HCT116 (cell line): Measurements from ENCODE around the gene JAM3. TPM values are rescaled to one million over a fixed set of nuclear protein-coding genes. Genes with fewer than 3 reads are reported as not detected.

Source experiments
- ATAC-seq: fragments of 200-7000 bp; cut with Tn5 transposase; 2 replicates; pipeline ENCODE4 v1.9.1; 2020; ENCODE audit warnings: mild to moderate bottlenecking, moderate library complexity
- BruUV-seq: library from RNA; stranded (reverse); fragments of 400-500 nt; replicated peaks from 2 replicates; lab custom pipeline; 2021; lab: Mats Ljungman, UMichigan
- CTCF ChIA-PET: fragments of 300-600 bp; sonication (Branson Sonifier 250); formaldehyde crosslinking; loops from one replicate; lab custom pipeline; 2021; ENCODE audit warnings: antibody characterized with exemption; lab: Charles Lee
- POLR2A ChIA-PET: fragments of 300-600, 350-600 bp; sonication (Branson Sonifier 250); formaldehyde crosslinking; loops from one replicate; lab custom pipeline; 2021; ENCODE audit warnings: antibody characterized with exemption; lab: Charles Lee
- RAD21 ChIA-PET, 2 experiments: fragments of 300-600 bp; sonication (Branson Sonifier 250); formaldehyde crosslinking; loops; one replicate each; lab custom pipeline; 2023; ENCODE audit warnings: low total read pairs in 2 of 2; ENCODE audit not compliant: uncharacterized antibody in 2 of 2, unreplicated experiment in 2 of 2, low non-redundant PET in 1 of 2; lab: Charles Lee
- DNase-seq: peaks from one replicate; pipeline ENCODE4 v3.0.0-alpha.2; 2010; ENCODE audit warnings: low read depth, low spot score
- H2AFZ ChIP-seq: fragments of 200-600 bp; shearing (Covaris generic), sonication (generic); 2 replicates; pipeline ENCODE4 v1.6.1; 2017; ENCODE audit warnings: low read depth, mixed run types, mixed read lengths, antibody characterized with exemption, low read length; ENCODE audit not compliant: poor library complexity, severe bottlenecking
- H3K27ac ChIP-seq: 2 replicates; pipeline ENCODE4 v1.5.1; 2012; ENCODE audit warnings: low read depth, low read length
- H3K27me3 ChIP-seq: fragments of 200-600 bp; sonication (generic); 2 replicates; pipeline ENCODE4 v1.6.1; 2016; ENCODE audit warnings: mixed run types, low read length, mixed read lengths; ENCODE audit not compliant: insufficient read depth
- H3K36me3 ChIP-seq, 2 experiments: fragments of 200-500 bp in 1 of 2; fragments of 200-600 bp in 1 of 2; sonication (Bioruptor generic) in 1 of 2; sonication (generic) in 1 of 2; 2 replicates each; pipeline versions ENCODE4 v1.5.1 to v1.6.1; 2014 to 2016; ENCODE audit warnings: low read length in 2 of 2, inconsistent platforms in 1 of 2, mixed read lengths in 1 of 2, mixed run types in 1 of 2; ENCODE audit not compliant: insufficient read depth in 2 of 2, control insufficient read depth in 1 of 2
- H3K4me1 ChIP-seq, 2 experiments: fragments of 200-600 bp in 1 of 2; sonication (generic) in 1 of 2; 2 replicates each; pipeline versions ENCODE4 v1.5.1 to v1.6.1; 2012 to 2017; ENCODE audit warnings: low read length in 2 of 2, inconsistent platforms in 1 of 2, mild to moderate bottlenecking in 1 of 2, mixed read lengths in 1 of 2, mixed run types in 1 of 2, moderate library complexity in 1 of 2; ENCODE audit not compliant: insufficient read depth in 2 of 2, control insufficient read depth in 1 of 2
- H3K4me2 ChIP-seq: fragments of 200-600 bp; sonication (generic); 2 replicates; pipeline ENCODE4 v1.6.1; 2017; ENCODE audit warnings: mixed run types, low read length, mixed read lengths
- H3K4me3 ChIP-seq, 2 experiments: fragments of 200-600 bp in 1 of 2; sonication (generic) in 1 of 2; replicated peaks in 1 of 2; 2 replicates each; pipeline ENCODE4 v1.5.1; 2011 to 2016; ENCODE audit warnings: low read length in 2 of 2, control low read depth in 1 of 2, low read depth in 1 of 2, mild to moderate bottlenecking in 1 of 2, mixed read lengths in 1 of 2, mixed run types in 1 of 2
- H3K79me2 ChIP-seq: fragments of 200-600 bp; sonication (generic); 2 replicates; pipeline ENCODE4 v1.6.1; 2017; ENCODE audit warnings: mild to moderate bottlenecking, mixed run types, low read length, moderate library complexity, mixed read lengths; ENCODE audit not compliant: insufficient read depth
- H3K9ac ChIP-seq: fragments of 200-600 bp; sonication (generic); 2 replicates; pipeline ENCODE4 v1.6.1; 2016; ENCODE audit warnings: low read length, mixed read lengths
- H3K9me2 ChIP-seq: fragments of 200-600 bp; sonication (generic), shearing (Covaris generic); 2 replicates; pipeline ENCODE4 v1.6.1; 2017; ENCODE audit warnings: mixed run types, mild to moderate bottlenecking, moderate library complexity; ENCODE audit not compliant: insufficient read depth
- H3K9me3 ChIP-seq, 2 experiments: fragments of 200-500 bp in 1 of 2; fragments of 200-600 bp in 1 of 2; sonication (Bioruptor generic) in 1 of 2; sonication (generic) in 1 of 2; 2 replicates each; pipeline ENCODE4 v1.6.1; 2014 to 2017; ENCODE audit warnings: low read length in 2 of 2, mixed read lengths in 2 of 2, inconsistent platforms in 1 of 2, low read depth in 1 of 2, mild to moderate bottlenecking in 1 of 2, mixed run types in 1 of 2, moderate library complexity in 1 of 2; ENCODE audit not compliant: control insufficient read depth in 1 of 2, insufficient read depth in 1 of 2
- H4K20me1 ChIP-seq: fragments of 200-600 bp; sonication (generic), shearing (Covaris generic); 2 replicates; pipeline ENCODE4 v1.6.1; 2017; ENCODE audit warnings: mixed run types, mild to moderate bottlenecking, moderate library complexity; ENCODE audit not compliant: insufficient read depth
- CBX3 ChIP-seq: IDR thresholded peaks from 2 replicates; pipeline ENCODE4 v1.6.1; 2012; ENCODE audit warnings: low read depth
- CEBPB ChIP-seq: IDR thresholded peaks from 2 replicates; pipeline ENCODE4 v1.6.1; 2012; ENCODE audit warnings: low read depth
- EGR1 ChIP-seq: IDR thresholded peaks from 2 replicates; pipeline ENCODE4 v1.6.1; 2012; ENCODE audit warnings: low read depth
- EZH2 ChIP-seq: fragments of 200-600 bp; sonication (generic); IDR thresholded peaks from 2 replicates; pipeline ENCODE4 v1.6.1; 2017; ENCODE audit warnings: antibody characterized with exemption, mixed run types
- EZH2phosphoT487 ChIP-seq: fragments of 200-600 bp; IDR thresholded peaks from 2 replicates; pipeline ENCODE4 v1.6.1; 2018; ENCODE audit warnings: antibody characterized with exemption, borderline replicate concordance
- JUND ChIP-seq: IDR thresholded peaks from 2 replicates; pipeline ENCODE4 v1.6.1; 2012
- POLR2A ChIP-seq: IDR thresholded peaks from 2 replicates; pipeline ENCODE4 v1.7.0; 2011; ENCODE audit warnings: borderline replicate concordance; ENCODE audit not compliant: insufficient read depth, insufficient read length; ENCODE audit errors: extremely low read depth
- RAD21 ChIP-seq: IDR thresholded peaks from 2 replicates; pipeline ENCODE4 v1.6.1; 2012; ENCODE audit warnings: low read depth, mild to moderate bottlenecking
- SIN3A ChIP-seq: IDR thresholded peaks from 2 replicates; pipeline ENCODE4 v1.6.1; 2012; ENCODE audit warnings: low read depth
- SP1 ChIP-seq: IDR thresholded peaks from 2 replicates; pipeline ENCODE4 v1.6.1; 2012; ENCODE audit warnings: low read depth
- SRF ChIP-seq: IDR thresholded peaks from 2 replicates; pipeline ENCODE4 v1.6.1; 2012; ENCODE audit warnings: low read depth
- TCF7L2 ChIP-seq: IDR thresholded peaks from 2 replicates; pipeline ENCODE4 v1.7.0; 2011; ENCODE audit warnings: borderline replicate concordance, inconsistent platforms; ENCODE audit not compliant: insufficient read depth, insufficient read length; ENCODE audit errors: extremely low read depth
- YY1 ChIP-seq: IDR thresholded peaks from 2 replicates; pipeline ENCODE4 v1.6.1; 2011; ENCODE audit warnings: low read length, low read depth, moderate library complexity, mild to moderate bottlenecking; ENCODE audit not compliant: insufficient replicate concordance; ENCODE audit errors: extremely low read depth
- ZFX ChIP-seq: fragments of 450-650 bp; IDR thresholded peaks from 2 replicates; pipeline ENCODE4 v1.6.1; 2017
- ZNF274 ChIP-seq: fragments of 200-500 bp; sonication (Bioruptor generic); IDR thresholded peaks from 2 replicates; pipeline ENCODE4 v1.6.1; 2014; ENCODE audit warnings: mild to moderate bottlenecking, low read depth, low read length, inconsistent platforms
- intact Hi-C: fragments of 100-400 bp; cut with micrococcal nuclease; formaldehyde crosslinking; loops from 2 replicates; pipeline ENCODE4 v1.10.0; 2022
- total RNA-seq: library from RNA; stranded (reverse); gene quantifications from one replicate; pipeline ENCODE4 v1.2.1, GENCODE V29; 2021; ENCODE audit not compliant: unreplicated experiment
- TF ChIP-seq, protein P1 (sequence below): IDR thresholded peaks from 2 replicates; pipeline ENCODE4 v1.6.1; 2012; ENCODE audit warnings: low read depth
- TF ChIP-seq, protein P2 (sequence below): IDR thresholded peaks from 2 replicates; pipeline ENCODE4 v1.6.1; 2012
- TF ChIP-seq, protein P3 (sequence below): IDR thresholded peaks from 2 replicates; pipeline ENCODE4 v1.6.1; 2011; ENCODE audit warnings: mild to moderate bottlenecking, low read length, moderate library complexity; ENCODE audit not compliant: insufficient replicate concordance; ENCODE audit errors: extremely low read depth
- TF ChIP-seq, protein P4 (sequence below): IDR thresholded peaks from 2 replicates; pipeline ENCODE4 v1.6.1; 2012

Gene JAM3
- total RNA-seq, 1 experiment from 2014 or later, result 0.25 TPM

DNA sequence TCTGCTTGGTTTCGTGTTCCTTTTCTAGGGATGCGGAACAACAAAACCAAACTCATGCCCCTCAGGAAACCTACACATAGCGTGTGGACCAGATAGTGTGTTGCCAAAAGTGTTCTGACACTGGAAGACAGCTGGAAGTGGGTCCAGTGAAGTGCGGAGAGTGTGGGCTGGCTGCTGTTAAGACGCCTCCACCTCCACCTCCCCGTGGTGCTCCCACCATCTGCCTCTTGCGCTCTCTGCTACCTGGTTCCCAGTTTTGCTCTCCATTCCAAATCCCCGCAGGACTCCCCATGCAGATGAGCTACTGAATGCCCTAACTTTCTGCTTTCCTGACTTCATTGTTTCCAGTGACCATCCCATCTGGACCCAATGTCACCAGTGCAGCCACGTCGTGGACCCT lies 103.1 kb downstream of the JAM3 start:
- ChIA-PET RAD21 (no interaction called here), CTCF (no interaction called here), POLR2A (no interaction called here)
- Histone ChIP-seq H3K9ac (no peak overlapping the region), H3K9me2 (no peaks in the 10 kb centered on the region), H4K20me1 (no peaks in the 10 kb centered on the region), H3K79me2 (no peaks in the 10 kb centered on the region), H3K4me1 (no peaks in the 10 kb centered on the region), H3K4me3 (no peak overlapping the region), H3K27ac (no peak overlapping the region), H3K36me3 (peaks cover 36 to 56% of the 10 kb centered on the region in 2 experiments), H3K27me3 (no peaks in the 10 kb centered on the region), H2AFZ (no peak overlapping the region), H3K9me3 (no peaks in the 10 kb centered on the region), H3K4me2 (no peak overlapping the region)
- DNase-seq (no peak), ATAC-seq (no peak)
- intact Hi-C loops, result no loop called here
- TF ChIP-seq CEBPB, result no peak
- TF ChIP-seq, protein P1, sequence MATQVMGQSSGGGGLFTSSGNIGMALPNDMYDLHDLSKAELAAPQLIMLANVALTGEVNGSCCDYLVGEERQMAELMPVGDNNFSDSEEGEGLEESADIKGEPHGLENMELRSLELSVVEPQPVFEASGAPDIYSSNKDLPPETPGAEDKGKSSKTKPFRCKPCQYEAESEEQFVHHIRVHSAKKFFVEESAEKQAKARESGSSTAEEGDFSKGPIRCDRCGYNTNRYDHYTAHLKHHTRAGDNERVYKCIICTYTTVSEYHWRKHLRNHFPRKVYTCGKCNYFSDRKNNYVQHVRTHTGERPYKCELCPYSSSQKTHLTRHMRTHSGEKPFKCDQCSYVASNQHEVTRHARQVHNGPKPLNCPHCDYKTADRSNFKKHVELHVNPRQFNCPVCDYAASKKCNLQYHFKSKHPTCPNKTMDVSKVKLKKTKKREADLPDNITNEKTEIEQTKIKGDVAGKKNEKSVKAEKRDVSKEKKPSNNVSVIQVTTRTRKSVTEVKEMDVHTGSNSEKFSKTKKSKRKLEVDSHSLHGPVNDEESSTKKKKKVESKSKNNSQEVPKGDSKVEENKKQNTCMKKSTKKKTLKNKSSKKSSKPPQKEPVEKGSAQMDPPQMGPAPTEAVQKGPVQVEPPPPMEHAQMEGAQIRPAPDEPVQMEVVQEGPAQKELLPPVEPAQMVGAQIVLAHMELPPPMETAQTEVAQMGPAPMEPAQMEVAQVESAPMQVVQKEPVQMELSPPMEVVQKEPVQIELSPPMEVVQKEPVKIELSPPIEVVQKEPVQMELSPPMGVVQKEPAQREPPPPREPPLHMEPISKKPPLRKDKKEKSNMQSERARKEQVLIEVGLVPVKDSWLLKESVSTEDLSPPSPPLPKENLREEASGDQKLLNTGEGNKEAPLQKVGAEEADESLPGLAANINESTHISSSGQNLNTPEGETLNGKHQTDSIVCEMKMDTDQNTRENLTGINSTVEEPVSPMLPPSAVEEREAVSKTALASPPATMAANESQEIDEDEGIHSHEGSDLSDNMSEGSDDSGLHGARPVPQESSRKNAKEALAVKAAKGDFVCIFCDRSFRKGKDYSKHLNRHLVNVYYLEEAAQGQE, result no peak
- TF ChIP-seq CBX3, result no peak
- TF ChIP-seq YY1, result no peak
- no peak for TF ChIP-seq JUND
- no peak for TF ChIP-seq SRF
- TF ChIP-seq RAD21, result no peak
- TF ChIP-seq SIN3A, result no peak
- TF ChIP-seq ZFX, result no peak
- no peak for TF ChIP-seq EZH2
- TF ChIP-seq, protein P2, sequence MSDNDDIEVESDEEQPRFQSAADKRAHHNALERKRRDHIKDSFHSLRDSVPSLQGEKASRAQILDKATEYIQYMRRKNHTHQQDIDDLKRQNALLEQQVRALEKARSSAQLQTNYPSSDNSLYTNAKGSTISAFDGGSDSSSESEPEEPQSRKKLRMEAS, result no peak
- TF ChIP-seq, protein P3, sequence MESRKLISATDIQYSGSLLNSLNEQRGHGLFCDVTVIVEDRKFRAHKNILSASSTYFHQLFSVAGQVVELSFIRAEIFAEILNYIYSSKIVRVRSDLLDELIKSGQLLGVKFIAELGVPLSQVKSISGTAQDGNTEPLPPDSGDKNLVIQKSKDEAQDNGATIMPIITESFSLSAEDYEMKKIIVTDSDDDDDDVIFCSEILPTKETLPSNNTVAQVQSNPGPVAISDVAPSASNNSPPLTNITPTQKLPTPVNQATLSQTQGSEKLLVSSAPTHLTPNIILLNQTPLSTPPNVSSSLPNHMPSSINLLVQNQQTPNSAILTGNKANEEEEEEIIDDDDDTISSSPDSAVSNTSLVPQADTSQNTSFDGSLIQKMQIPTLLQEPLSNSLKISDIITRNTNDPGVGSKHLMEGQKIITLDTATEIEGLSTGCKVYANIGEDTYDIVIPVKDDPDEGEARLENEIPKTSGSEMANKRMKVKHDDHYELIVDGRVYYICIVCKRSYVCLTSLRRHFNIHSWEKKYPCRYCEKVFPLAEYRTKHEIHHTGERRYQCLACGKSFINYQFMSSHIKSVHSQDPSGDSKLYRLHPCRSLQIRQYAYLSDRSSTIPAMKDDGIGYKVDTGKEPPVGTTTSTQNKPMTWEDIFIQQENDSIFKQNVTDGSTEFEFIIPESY, result no peak
- TF ChIP-seq EZH2phosphoT487, result no peak
- TF ChIP-seq TCF7L2, result no peak
- TF ChIP-seq EGR1, result no peak
- TF ChIP-seq SP1, result no peak
- no peak for TF ChIP-seq ZNF274
- TF ChIP-seq, protein P4, sequence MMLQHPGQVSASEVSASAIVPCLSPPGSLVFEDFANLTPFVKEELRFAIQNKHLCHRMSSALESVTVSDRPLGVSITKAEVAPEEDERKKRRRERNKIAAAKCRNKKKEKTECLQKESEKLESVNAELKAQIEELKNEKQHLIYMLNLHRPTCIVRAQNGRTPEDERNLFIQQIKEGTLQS, result no peak
- no peak for TF ChIP-seq POLR2A
- no TSS peak for BruUV-seq
